SH-SY5Y (cell line): ENCODE measurements around the gene TNIK.

Experiments
- GATA2 ChIP-seq: IDR thresholded peaks from 2 replicates; pipeline ENCODE4 v1.6.1; 2011; ENCODE audit warnings: mild to moderate bottlenecking, low read depth, low read length
- GATA3 ChIP-seq: IDR thresholded peaks from 2 replicates; pipeline ENCODE4 v1.6.1; 2011; ENCODE audit warnings: low read depth, mild to moderate bottlenecking, low read length, moderate library complexity

DNA sequence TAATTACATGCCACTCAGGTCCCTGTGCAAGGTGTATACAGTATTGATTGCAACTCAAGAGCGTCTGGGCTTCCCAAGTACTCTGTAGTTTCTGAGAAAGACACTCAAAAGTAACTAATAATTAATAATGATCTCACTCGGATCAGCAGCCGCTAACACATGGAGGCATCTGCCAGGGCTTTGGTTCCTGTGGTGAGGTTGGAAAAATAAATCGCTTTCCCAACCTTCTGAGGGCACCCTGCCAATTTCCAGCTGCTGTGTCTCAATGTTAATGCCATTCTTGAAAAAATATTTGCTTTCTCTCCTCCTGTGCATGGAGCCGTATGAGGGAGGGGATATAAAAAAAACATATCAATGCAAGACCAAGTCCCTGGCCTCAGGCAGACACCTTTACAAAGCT lies 317.2 kb downstream of the TNIK start:
- TF ChIP-seq GATA2: no peak
- no peak for TF ChIP-seq GATA3
